ENCODE data around the gene GJD4.

GRCh38 chr10:35635576-35635975 lies 30.4 kb downstream of the GJD4 start:
- TF ChIP-seq, protein P1, sequence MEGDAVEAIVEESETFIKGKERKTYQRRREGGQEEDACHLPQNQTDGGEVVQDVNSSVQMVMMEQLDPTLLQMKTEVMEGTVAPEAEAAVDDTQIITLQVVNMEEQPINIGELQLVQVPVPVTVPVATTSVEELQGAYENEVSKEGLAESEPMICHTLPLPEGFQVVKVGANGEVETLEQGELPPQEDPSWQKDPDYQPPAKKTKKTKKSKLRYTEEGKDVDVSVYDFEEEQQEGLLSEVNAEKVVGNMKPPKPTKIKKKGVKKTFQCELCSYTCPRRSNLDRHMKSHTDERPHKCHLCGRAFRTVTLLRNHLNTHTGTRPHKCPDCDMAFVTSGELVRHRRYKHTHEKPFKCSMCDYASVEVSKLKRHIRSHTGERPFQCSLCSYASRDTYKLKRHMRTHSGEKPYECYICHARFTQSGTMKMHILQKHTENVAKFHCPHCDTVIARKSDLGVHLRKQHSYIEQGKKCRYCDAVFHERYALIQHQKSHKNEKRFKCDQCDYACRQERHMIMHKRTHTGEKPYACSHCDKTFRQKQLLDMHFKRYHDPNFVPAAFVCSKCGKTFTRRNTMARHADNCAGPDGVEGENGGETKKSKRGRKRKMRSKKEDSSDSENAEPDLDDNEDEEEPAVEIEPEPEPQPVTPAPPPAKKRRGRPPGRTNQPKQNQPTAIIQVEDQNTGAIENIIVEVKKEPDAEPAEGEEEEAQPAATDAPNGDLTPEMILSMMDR (conservative IDR thresholded peaks at IDR 0.05; ENCODE audit: low read depth, low read length): peak; percentile 100
- no peak for TF ChIP-seq EZH2 (IDR thresholded peaks at IDR 0.05; ENCODE audit: low read length, unreplicated experiment)
